Measurements from ENCODE around the gene PAK1.
"Not testable (repeated sequence)": the region's sequence is repeated elsewhere in the genome, so short reads cannot be mapped to it uniquely, and the experiment has no call there.

DNA sequence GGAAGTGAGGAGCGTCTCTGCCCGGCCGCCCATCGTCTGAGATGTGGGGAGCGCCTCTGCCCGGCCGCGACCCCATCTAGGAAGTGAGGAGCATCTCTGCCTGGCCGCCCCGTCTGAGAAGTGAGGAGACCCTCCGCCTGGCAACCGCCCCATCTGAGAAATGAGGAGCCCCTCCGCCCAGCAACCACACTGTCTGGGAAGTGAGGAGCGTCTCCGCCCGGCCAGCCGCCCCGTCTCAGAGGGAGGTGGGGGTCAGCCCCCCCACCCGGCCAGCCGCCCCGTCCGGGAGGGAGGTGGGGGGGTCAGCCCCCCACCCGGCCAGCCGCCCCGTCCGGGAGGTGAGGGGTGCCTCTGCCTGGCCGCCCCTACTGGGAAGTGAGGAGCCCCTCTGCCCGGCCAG, 16.1 kb upstream of the PAK1 start:
- TF ChIP-seq, protein P1, sequence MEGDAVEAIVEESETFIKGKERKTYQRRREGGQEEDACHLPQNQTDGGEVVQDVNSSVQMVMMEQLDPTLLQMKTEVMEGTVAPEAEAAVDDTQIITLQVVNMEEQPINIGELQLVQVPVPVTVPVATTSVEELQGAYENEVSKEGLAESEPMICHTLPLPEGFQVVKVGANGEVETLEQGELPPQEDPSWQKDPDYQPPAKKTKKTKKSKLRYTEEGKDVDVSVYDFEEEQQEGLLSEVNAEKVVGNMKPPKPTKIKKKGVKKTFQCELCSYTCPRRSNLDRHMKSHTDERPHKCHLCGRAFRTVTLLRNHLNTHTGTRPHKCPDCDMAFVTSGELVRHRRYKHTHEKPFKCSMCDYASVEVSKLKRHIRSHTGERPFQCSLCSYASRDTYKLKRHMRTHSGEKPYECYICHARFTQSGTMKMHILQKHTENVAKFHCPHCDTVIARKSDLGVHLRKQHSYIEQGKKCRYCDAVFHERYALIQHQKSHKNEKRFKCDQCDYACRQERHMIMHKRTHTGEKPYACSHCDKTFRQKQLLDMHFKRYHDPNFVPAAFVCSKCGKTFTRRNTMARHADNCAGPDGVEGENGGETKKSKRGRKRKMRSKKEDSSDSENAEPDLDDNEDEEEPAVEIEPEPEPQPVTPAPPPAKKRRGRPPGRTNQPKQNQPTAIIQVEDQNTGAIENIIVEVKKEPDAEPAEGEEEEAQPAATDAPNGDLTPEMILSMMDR (IDR thresholded peaks at IDR 0.05; ENCODE audit: control extremely low read depth in 1 of 3, insufficient read depth in 1 of 3, low read depth in 1 of 3, low read length in 3 of 3) = not testable (repeated sequence)
- not testable (repeated sequence) for TF ChIP-seq CHD2 (IDR thresholded peaks at IDR 0.05; ENCODE audit: low read length); TAF1 (IDR thresholded peaks at IDR 0.05; ENCODE audit: low read depth, low read length)
